Measurements from ENCODE around the gene TAC4. TPM values are rescaled to one million over a fixed set of nuclear protein-coding genes. Genes with fewer than 3 reads are reported as not detected.

Gene TAC4
- total and polyA plus RNA-seq, 2 of the 13 experiments (the other 11 are each of a cell fraction or from before 2014, with no cell fraction given), result not detected

GRCh38 chr17:49862781-49863331, 15.0 kb upstream of the TAC4 start (continued):
- TF ChIP-seq, protein P1, sequence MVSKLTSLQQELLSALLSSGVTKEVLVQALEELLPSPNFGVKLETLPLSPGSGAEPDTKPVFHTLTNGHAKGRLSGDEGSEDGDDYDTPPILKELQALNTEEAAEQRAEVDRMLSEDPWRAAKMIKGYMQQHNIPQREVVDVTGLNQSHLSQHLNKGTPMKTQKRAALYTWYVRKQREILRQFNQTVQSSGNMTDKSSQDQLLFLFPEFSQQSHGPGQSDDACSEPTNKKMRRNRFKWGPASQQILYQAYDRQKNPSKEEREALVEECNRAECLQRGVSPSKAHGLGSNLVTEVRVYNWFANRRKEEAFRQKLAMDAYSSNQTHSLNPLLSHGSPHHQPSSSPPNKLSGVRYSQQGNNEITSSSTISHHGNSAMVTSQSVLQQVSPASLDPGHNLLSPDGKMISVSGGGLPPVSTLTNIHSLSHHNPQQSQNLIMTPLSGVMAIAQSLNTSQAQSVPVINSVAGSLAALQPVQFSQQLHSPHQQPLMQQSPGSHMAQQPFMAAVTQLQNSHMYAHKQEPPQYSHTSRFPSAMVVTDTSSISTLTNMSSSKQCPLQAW (CRISPR knock-in tag; IDR thresholded peaks at IDR 0.05), result no peak
- no peak for TF ChIP-seq ZNF382 (CRISPR knock-in tag; IDR thresholded peaks at IDR 0.05; ENCODE audit: borderline replicate concordance)
- TF ChIP-seq TCF7L2 (IDR thresholded peaks at IDR 0.05; ENCODE audit: low read depth, low read length), result no peak
- TF ChIP-seq ATRX (CRISPR knock-in tag; IDR thresholded peaks at IDR 0.05; ENCODE audit: borderline replicate concordance), result no peak
- TF ChIP-seq, protein P2, sequence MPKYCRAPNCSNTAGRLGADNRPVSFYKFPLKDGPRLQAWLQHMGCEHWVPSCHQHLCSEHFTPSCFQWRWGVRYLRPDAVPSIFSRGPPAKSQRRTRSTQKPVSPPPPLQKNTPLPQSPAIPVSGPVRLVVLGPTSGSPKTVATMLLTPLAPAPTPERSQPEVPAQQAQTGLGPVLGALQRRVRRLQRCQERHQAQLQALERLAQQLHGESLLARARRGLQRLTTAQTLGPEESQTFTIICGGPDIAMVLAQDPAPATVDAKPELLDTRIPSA (CRISPR knock-in tag; IDR thresholded peaks at IDR 0.05; ENCODE audit: borderline replicate concordance), result no peak
- TF ChIP-seq SIX1 (CRISPR knock-in tag; IDR thresholded peaks at IDR 0.05; ENCODE audit: borderline replicate concordance), result no peak
- TF ChIP-seq HDAC1 (CRISPR knock-in tag; IDR thresholded peaks at IDR 0.05), result peak; percentile 87
- TF ChIP-seq ETV6 (CRISPR knock-in tag; conservative IDR thresholded peaks at IDR 0.05), result no peak
- TF ChIP-seq TRIM22 (IDR thresholded peaks at IDR 0.05), result no peak
- TF ChIP-seq CEBPB (IDR thresholded peaks at IDR 0.05; ENCODE audit: borderline replicate concordance, low read depth, low read length), result peak; percentile 99
- no peak for TF ChIP-seq TAF1 (CRISPR knock-in tag; IDR thresholded peaks at IDR 0.05)
- peak; percentile 73 for TF ChIP-seq ARID5B (CRISPR knock-in tag; IDR thresholded peaks at IDR 0.05)
- TF ChIP-seq ELK4 (CRISPR knock-in tag; IDR thresholded peaks at IDR 0.05; ENCODE audit: borderline replicate concordance), result no peak
- no peak for TF ChIP-seq ZNF180 (CRISPR knock-in tag; IDR thresholded peaks at IDR 0.05; ENCODE audit: borderline replicate concordance, low read depth)
- TF ChIP-seq ZNF317 (CRISPR knock-in tag; IDR thresholded peaks at IDR 0.05), result 0 out of 2 replicates have a peak, but pooled peaks have one; percentile 33
- peak; percentile 92 for TF ChIP-seq GATAD2A (CRISPR knock-in tag; IDR thresholded peaks at IDR 0.05)
- no peak for TF ChIP-seq CERS6 (CRISPR knock-in tag; IDR thresholded peaks at IDR 0.05)
- TF ChIP-seq SMAD9 (CRISPR knock-in tag; IDR thresholded peaks at IDR 0.05), result no peak
- TF ChIP-seq SMARCC2 (IDR thresholded peaks at IDR 0.05), result no peak
- no peak for TF ChIP-seq ZNF557 (CRISPR knock-in tag; IDR thresholded peaks at IDR 0.05)
- TF ChIP-seq ZBTB3 (CRISPR knock-in tag; IDR thresholded peaks at IDR 0.05; ENCODE audit: borderline replicate concordance, low read depth), result no peak
- TF ChIP-seq HIVEP1 (CRISPR knock-in tag; IDR thresholded peaks at IDR 0.05), result peak; percentile 35; the same call in 1 of the 2 replicates

Data from HepG2 (cell line).